EH (cell line): ENCODE results near the gene UPB1.

ENCODE experiments used
- DNase-seq: peaks from one replicate; pipeline ENCODE4 v3.0.0-alpha.2; 2015; ENCODE audit warnings: low read depth

Gene UPB1

DNA sequence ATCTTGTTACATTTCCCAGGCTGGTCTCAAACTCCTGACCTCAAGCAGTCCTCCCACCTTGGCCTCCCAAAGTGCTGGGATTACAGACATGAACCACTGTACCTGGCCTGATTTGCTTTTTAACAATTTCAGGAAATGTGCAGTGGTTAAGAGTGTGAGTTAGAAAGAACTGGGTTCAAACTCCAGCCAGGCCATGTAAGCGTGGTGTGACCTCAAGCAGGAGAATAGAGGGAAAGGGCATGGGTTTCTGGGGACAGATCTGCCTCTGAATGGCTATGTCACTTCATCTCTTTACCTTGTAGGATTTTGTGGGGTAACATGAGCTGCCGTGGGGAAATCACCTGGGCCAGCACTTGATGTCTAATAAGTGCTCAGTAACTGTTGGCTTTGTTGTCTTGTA is 69.9 kb downstream of the UPB1 start:
- DNase-seq = no peak

DNA sequence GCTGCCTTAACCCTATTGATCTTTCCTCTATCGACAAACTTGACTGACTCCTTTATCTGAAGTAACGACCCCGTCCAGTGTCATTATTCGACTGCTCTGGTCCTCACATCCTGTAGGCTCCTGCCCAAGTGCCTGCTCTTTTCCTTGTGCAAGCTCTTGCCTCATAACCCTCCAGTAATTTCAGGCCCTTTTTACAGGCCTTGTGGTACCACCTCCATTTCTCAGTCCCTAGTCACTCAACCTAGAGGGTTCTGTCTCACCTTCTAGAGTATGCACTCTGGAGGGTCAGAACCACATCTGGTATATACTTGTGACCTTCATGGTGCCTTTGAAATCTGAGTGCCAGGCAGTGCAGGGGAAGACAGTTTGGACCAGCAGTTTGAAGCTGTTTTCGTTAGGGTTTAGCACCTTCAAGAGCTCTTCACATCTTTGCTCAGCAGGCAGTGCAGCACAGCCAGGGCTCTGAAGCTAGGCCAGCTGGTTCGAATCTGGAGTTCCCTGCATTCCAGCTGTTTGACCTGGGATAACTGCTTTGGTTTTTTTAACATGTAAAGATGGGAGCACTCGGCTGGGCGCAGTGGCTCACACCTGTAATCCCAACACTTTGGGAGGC is 71.9 kb downstream of the UPB1 start:
- no peak for DNase-seq

DNA sequence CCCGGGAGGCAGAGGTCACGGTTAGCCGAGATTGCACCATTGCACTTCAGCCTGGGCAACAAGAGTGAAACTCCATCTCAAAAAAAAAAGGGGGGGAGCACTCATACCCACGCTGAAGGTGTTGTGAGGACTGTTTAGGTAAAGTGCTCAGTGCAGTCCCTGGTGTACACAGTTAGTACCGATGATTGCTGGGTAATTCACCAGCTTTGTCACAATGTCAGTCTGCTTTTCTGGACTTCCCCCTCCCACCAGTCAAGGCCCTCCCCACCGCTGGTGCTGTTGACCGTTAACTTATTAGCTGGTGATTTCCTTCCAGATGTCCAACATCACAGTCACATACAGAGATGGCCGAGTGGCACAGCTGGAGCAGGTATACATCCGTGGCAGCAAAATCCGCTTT is 72.5 kb downstream of the UPB1 start:
- DNase-seq = no peak

DNA sequence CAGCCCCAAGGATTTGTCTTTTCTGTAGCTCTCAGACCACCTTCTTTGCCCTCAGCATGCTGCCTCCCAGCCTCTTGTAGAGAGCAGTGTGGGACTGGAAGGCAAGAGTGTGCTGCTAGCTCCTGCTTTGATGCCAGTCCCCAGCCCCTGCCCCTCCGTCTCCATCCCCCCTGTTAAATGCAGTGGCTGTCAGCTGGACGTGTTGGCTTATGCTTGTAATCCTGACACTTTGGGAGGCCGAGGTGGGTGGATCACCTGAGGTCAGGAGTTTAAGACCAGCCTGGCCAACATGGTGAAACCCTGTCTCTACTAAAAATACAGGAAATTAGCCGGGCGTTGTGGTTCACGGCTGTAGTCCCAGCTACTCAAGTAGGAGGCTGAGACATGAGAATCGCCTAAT is 76.1 kb downstream of the UPB1 start:
- no peak for DNase-seq

DNA sequence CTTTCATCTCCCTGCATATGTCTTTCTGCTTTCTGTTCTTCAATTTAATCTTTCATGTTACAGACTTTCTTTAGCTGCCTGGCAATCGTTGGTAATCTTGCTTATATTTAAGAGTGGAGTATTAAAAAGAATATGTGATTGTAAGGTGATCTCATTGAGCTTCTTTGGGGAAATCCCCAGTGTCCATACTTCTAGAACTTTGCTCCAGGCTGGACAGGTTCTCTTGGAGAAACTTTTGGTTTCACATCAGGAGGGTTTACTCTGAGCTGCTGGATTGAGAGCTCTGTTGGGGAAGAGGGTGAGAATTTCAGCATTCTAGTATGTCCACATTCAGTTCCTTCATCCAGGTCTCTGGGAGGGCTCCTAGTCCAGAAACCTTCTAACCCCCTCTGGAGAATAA is 81.6 kb downstream of the UPB1 start:
- DNase-seq = no peak
